Peyer's patch (tissue), 4 donors: Measurements from ENCODE around the gene PLEK2.

Source experiments
- CTCF ChIP-seq, 6 experiments: fragments of 450-650 bp in 4 of 6; fragments of 200-600 bp in 2 of 6; sonication (generic) in 1 of 6; IDR thresholded peaks; one replicate each; pipeline ENCODE4 v1.5.1; 2017 to 2019; ENCODE audit warnings: antibody characterized with exemption in 6 of 6, mild to moderate bottlenecking in 3 of 6, moderate library complexity in 1 of 6
- POLR2A ChIP-seq, 2 donors: fragments of 450-650 bp; IDR thresholded peaks; one replicate each; pipeline ENCODE4 v1.5.1; 2017; ENCODE audit warnings: antibody characterized with exemption in 2 of 2, mild to moderate bottlenecking in 2 of 2, moderate library complexity in 2 of 2

GRCh38 chr14:67389811-67390534 lies 22.0 kb downstream of the PLEK2 start:
- TF ChIP-seq CTCF (IDR thresholded peaks at IDR 0.05) (no peak), POLR2A (IDR thresholded peaks at IDR 0.05) (no peak)
